PC-3 (cell line): ENCODE data around the gene MRPL14. TPM values are rescaled to one million over a fixed set of nuclear protein-coding genes. Genes with fewer than 3 reads are reported as not detected.

ENCODE experiments used
- ATAC-seq: fragments of 200-7000 bp; cut with Tn5 transposase; 2 replicates; pipeline ENCODE4 v1.9.1; 2020; ENCODE audit warnings: mild to moderate bottlenecking, moderate library complexity
- BruUV-seq: library from RNA; stranded (reverse); fragments of 400-500 nt; replicated peaks from 2 replicates; lab custom pipeline; 2021; lab: Mats Ljungman, UMichigan
- CTCF ChIA-PET: fragments of 300-600 bp; sonication (Branson Sonifier 250); formaldehyde crosslinking; loops from one replicate; lab custom pipeline; 2022; ENCODE audit warnings: antibody characterized with exemption; lab: Charles Lee
- POLR2A ChIA-PET: fragments of 300-600 bp; sonication (Branson Sonifier 250); formaldehyde crosslinking; loops from one replicate; lab custom pipeline; 2022; ENCODE audit warnings: antibody characterized with exemption; ENCODE audit not compliant: unreplicated experiment; lab: Charles Lee
- DNase-seq: peaks from one replicate; pipeline ENCODE4 v3.0.0-alpha.2; 2015
- H2AFZ ChIP-seq: fragments of 300-600 bp; sonication (generic); 2 replicates; pipeline ENCODE4 v1.6.0; 2016; ENCODE audit warnings: antibody characterized with exemption, low read length
- H3F3A ChIP-seq: fragments of 300-600 bp; sonication (generic); one replicate; pipeline ENCODE4 v1.6.0; 2017; ENCODE audit warnings: antibody characterized with exemption, low read length, control low read depth, mild to moderate bottlenecking; ENCODE audit not compliant: unreplicated experiment
- H3K27ac ChIP-seq: fragments of 300-600 bp; sonication (generic); 2 replicates; pipeline ENCODE4 v1.5.1; 2016; ENCODE audit warnings: mild to moderate bottlenecking, low read length
- H3K27me3 ChIP-seq: fragments of 300-600 bp; sonication (generic); 2 replicates; pipeline ENCODE4 v1.6.1; 2016; ENCODE audit warnings: low read length, mixed read lengths
- H3K36me3 ChIP-seq: fragments of 300-600 bp; sonication (generic); 2 replicates; pipeline ENCODE4 v1.6.1; 2016; ENCODE audit warnings: low read depth, mixed run types, low read length, mixed read lengths
- H3K4me1 ChIP-seq: fragments of 300-600 bp; sonication (generic); 2 replicates; pipeline ENCODE4 v1.5.1; 2016; ENCODE audit warnings: low read length; ENCODE audit not compliant: insufficient read depth
- H3K4me2 ChIP-seq: fragments of 300-600 bp; sonication (generic); 2 replicates; pipeline ENCODE4 v1.6.0; 2016; ENCODE audit warnings: low read length
- H3K4me3 ChIP-seq: fragments of 300-600 bp; sonication (generic); 2 replicates; pipeline ENCODE4 v1.5.1; 2016; ENCODE audit warnings: mild to moderate bottlenecking, low read length, mixed read lengths
- H3K79me2 ChIP-seq: fragments of 300-600 bp; sonication (generic); 2 replicates; pipeline ENCODE4 v1.6.1; 2017; ENCODE audit warnings: low read length, mixed read lengths
- H3K9ac ChIP-seq: fragments of 300-600 bp; sonication (generic); 2 replicates; pipeline ENCODE4 v1.6.0; 2016; ENCODE audit warnings: mild to moderate bottlenecking, low read length
- H3K9me2 ChIP-seq: fragments of 300-600 bp; sonication (generic); replicated peaks from 2 replicates; pipeline ENCODE4 v1.6.1; 2016; ENCODE audit warnings: mixed run types, low read length, mixed read lengths
- H3K9me3 ChIP-seq: fragments of 300-600 bp; sonication (generic); 2 replicates; pipeline ENCODE4 v1.6.1; 2016; ENCODE audit warnings: low read length, mixed read lengths
- H4K20me1 ChIP-seq: fragments of 300-600 bp; sonication (generic); 2 replicates; pipeline ENCODE4 v1.6.1; 2016; ENCODE audit warnings: low read length, mixed read lengths
- CTCF ChIP-seq: fragments of 300-600 bp; sonication (generic); conservative IDR thresholded peaks from 2 replicates; pipeline ENCODE4 v1.5.1; 2017; ENCODE audit warnings: antibody characterized with exemption, low read depth, mild to moderate bottlenecking, low read length
- EZH2 ChIP-seq: fragments of 300-600 bp; sonication (generic); IDR thresholded peaks from one replicate; pipeline ENCODE4 v1.6.1; 2017; ENCODE audit warnings: antibody characterized with exemption, mild to moderate bottlenecking, low read length; ENCODE audit not compliant: unreplicated experiment
- EZH2phosphoT487 ChIP-seq: fragments of 300-600 bp; sonication (generic); IDR thresholded peaks from 2 replicates; pipeline ENCODE4 v1.6.1; 2018; ENCODE audit warnings: mild to moderate bottlenecking, antibody characterized with exemption, low read length, borderline replicate concordance
- intact Hi-C: fragments of 100-400 bp; cut with micrococcal nuclease; formaldehyde crosslinking; loops from 2 replicates; pipeline ENCODE4 v1.9.0; 2023
- total RNA-seq: library from RNA; depleted of rRNA; stranded (reverse); fragments of >200 nt; gene quantifications from 2 replicates; pipeline ENCODE4 v1.2.3, GENCODE V29; 2014

MRPL14 gene
- total RNA-seq, 1 experiment from 2014 or later, result 192 TPM

- TF ChIP-seq EZH2, result no peak
- TF ChIP-seq CTCF, result no peak
- no peak for TF ChIP-seq EZH2phosphoT487
- no peak overlapping the region for H3K27ac ChIP-seq
- H4K20me1 ChIP-seq, result peaks cover 47% of the 10 kb centered on the region
- peaks cover 66% of the 10 kb centered on the region for H3K4me1 ChIP-seq
- ChIA-PET CTCF (interaction anchor here (0.6 to 0.8 kb wide), 2 partner anchors 21 to 98 kb away, joined by 5 to 9 read pairs; no protein-coding TSS in a partner anchor), POLR2A (no interaction called here)
- H3K9ac ChIP-seq, result no peak overlapping the region
- H3K36me3 ChIP-seq, result no peaks in the 10 kb centered on the region; the same call in 1 of the 2 replicates
- no peaks in the 10 kb centered on the region for H3K27me3 ChIP-seq
- intact Hi-C loops, result no loop called here
- peak overlapping the region; percentile 82; the same call in 1 of the 2 replicates for H3K4me3 ChIP-seq
- H2AFZ ChIP-seq, result no peak overlapping the region
- H3F3A ChIP-seq, result no peaks in the 10 kb centered on the region
- ATAC-seq (no peak), DNase-seq (no peak)
- no TSS peak for BruUV-seq
- no peaks in the 10 kb centered on the region for H3K9me2 ChIP-seq
- H3K4me2 ChIP-seq, result peak overlapping the region; percentile 97
- no peaks in the 10 kb centered on the region for H3K9me3 ChIP-seq
- peaks cover 97% of the 10 kb centered on the region for H3K79me2 ChIP-seq
Measured at GRCh38 chr6:44123544-44123943, 3.7 kb downstream of the MRPL14 start.

DNA sequence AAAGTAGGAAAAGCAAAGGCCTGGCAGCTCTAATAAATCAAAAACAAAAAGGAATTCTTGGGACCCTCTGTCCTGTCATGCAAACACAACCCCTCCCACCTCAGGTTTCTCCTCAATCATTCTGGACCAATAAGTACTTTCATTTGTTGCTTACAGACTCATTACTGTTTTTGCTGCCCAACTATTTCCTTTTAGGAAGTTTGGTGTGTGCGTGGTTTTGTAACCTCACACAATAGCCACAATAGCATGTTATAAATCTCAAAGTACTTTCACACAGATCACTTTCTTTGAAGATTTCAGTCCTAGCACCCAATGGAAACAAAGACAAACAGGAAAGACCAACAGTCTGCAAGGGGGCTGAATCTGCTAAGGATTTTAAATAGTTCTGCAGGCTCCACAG lies 4.5 kb downstream of the MRPL14 start:
- Histone ChIP-seq H3K79me2 (peaks cover 97% of the 10 kb centered on the region), H3K36me3 (no peaks in the 10 kb centered on the region; the same call in 1 of the 2 replicates), H3K27ac (no peak overlapping the region), H2AFZ (no peak overlapping the region), H3K9ac (no peak overlapping the region), H3K4me1 (peaks cover 70% of the 10 kb centered on the region), H3F3A (no peaks in the 10 kb centered on the region), H3K4me2 (peak overlapping the region; percentile 97), H4K20me1 (peaks cover 47% of the 10 kb centered on the region), H3K27me3 (no peaks in the 10 kb centered on the region), H3K9me3 (no peaks in the 10 kb centered on the region), H3K4me3 (peak overlapping the region; percentile 82; the same call in 1 of the 2 replicates), H3K9me2 (no peaks in the 10 kb centered on the region)
- ChIA-PET POLR2A (no interaction called here), CTCF (interaction anchor here (0.6 kb wide), 1 partner anchor 20 kb away, joined by 5 read pairs; no protein-coding TSS in a partner anchor)
- ATAC-seq, result no peak
- TF ChIP-seq EZH2phosphoT487, result no peak
- TF ChIP-seq CTCF, result no peak
- no peak for TF ChIP-seq EZH2
- no peak for DNase-seq
- intact Hi-C loops, result no loop called here
- no TSS peak for BruUV-seq

GRCh38 chr6:44120692-44121443 lies 6.4 kb downstream of the MRPL14 start:
- H2AFZ ChIP-seq, result no peak overlapping the region
- peaks cover 14% of the 10 kb centered on the region for H3F3A ChIP-seq
- no peak for DNase-seq
- H4K20me1 ChIP-seq, result peaks cover 40% of the 10 kb centered on the region
- no peak overlapping the region; the same call in 1 of the 2 replicates for H3K4me2 ChIP-seq
- CTCF ChIA-PET, result no interaction called here
- H3K27me3 ChIP-seq, result no peaks in the 10 kb centered on the region
- H3K9me2 ChIP-seq, result no peaks in the 10 kb centered on the region
- no peak overlapping the region for H3K4me3 ChIP-seq
- intact Hi-C loops, result no loop called here
- ATAC-seq, result no peak
- H3K9ac ChIP-seq, result no peak overlapping the region
- TF ChIP-seq CTCF (no peak), EZH2phosphoT487 (no peak), EZH2 (no peak)
- H3K27ac ChIP-seq, result 0 out of 2 replicates have a peak overlapping the region, but pooled peaks have one; percentile 2
- POLR2A ChIA-PET, result no interaction called here
- H3K79me2 ChIP-seq, result peaks cover 96% of the 10 kb centered on the region
- no TSS peak for BruUV-seq
- H3K9me3 ChIP-seq, result no peaks in the 10 kb centered on the region
- H3K4me1 ChIP-seq, result peaks cover 89% of the 10 kb centered on the region
- no peaks in the 10 kb centered on the region; the same call in 1 of the 2 replicates for H3K36me3 ChIP-seq
